ENCODE measurements around the gene RWDD3.

- TF ChIP-seq CTCF (IDR thresholded peaks at IDR 0.05) (no peak), POLR2AphosphoS5 (IDR thresholded peaks at IDR 0.05; ENCODE audit: low read depth, low read length) (no peak)
These were observed 52.5 kb downstream of the RWDD3 start for GRCh38 chr1:95286479-95286878.
